Bone marrow (tissue), 2 donors: ENCODE measurements around the gene ZNF283.
A peak's percentile ranks its signal among the peaks of the same experiment; 100 is the strongest.

Experiments used
- DNase-seq, 2 donors: peaks; one replicate each; lab custom pipeline; 2025; lab: John Stamatoyannopoulos, UW

The ZNF283 gene

GRCh38 chr19:43826787-43827754 lies at the start of gene ZNF283:
Gene ZNF283 (plus strand): TSS chr19:43827321. CDS start chr19:43833505, 6,184 bp downstream.
- DNase-seq, result peak in 1 of 2 donors; percentile 48

GRCh38 chr19:43778651-43779050 lies 48.5 kb upstream of the ZNF283 start:
- no peak for DNase-seq

GRCh38 chr19:43779147-43779819 lies 47.8 kb upstream of the ZNF283 start:
- DNase-seq, result no peak

- no peak for DNase-seq
Observed at GRCh38 chr19:43779820-43780219, 47.3 kb upstream of the ZNF283 start.

- DNase-seq, result peak; percentile 25 to 52
Observed at GRCh38 chr19:43780706-43781525, 46.2 kb upstream of the ZNF283 start, which contains the start of gene KCNN4. Gene KCNN4 (minus strand): TSS chr19:43780973. CDS start chr19:43780861, 112 bp downstream.

- DNase-seq, result no peak
Observed at GRCh38 chr19:43781630-43782310, 45.4 kb upstream of the ZNF283 start.

- no peak for DNase-seq
Observed at GRCh38 chr19:43782311-43782660, 44.8 kb upstream of the ZNF283 start.

GRCh38 chr19:43782689-43783231 lies 44.4 kb upstream of the ZNF283 start:
- DNase-seq, result no peak

GRCh38 chr19:43783636-43784035 lies 43.5 kb upstream of the ZNF283 start:
- no peak for DNase-seq

- peak; percentile 32 to 58 for DNase-seq
Observed at GRCh38 chr19:43784241-43784980, 42.7 kb upstream of the ZNF283 start.

GRCh38 chr19:43784981-43785808 lies 41.9 kb upstream of the ZNF283 start:
- peak; percentile 18 to 53 for DNase-seq

- DNase-seq, result no peak
Observed at GRCh38 chr19:43786665-43787064, 40.5 kb upstream of the ZNF283 start.

GRCh38 chr19:43789029-43789428 lies 38.1 kb upstream of the ZNF283 start:
- DNase-seq, result no peak

GRCh38 chr19:43790587-43790986 lies 36.5 kb upstream of the ZNF283 start:
- DNase-seq, result no peak

- DNase-seq, result no peak
Observed at GRCh38 chr19:43797118-43797517, 30.0 kb upstream of the ZNF283 start.

GRCh38 chr19:43797556-43797955 lies 29.6 kb upstream of the ZNF283 start:
- DNase-seq, result no peak

GRCh38 chr19:43798026-43798545 lies 29.0 kb upstream of the ZNF283 start:
- no peak for DNase-seq

GRCh38 chr19:43798546-43799409 lies 28.3 kb upstream of the ZNF283 start:
- DNase-seq, result peak in 1 of 2 donors; percentile 27
